HCT116 (cell line): Measurements from ENCODE around the gene LRCH1. TPM values are rescaled to one million over a fixed set of nuclear protein-coding genes. Genes with fewer than 3 reads are reported as not detected.

Experiments
- ATAC-seq: fragments of 200-7000 bp; cut with Tn5 transposase; 2 replicates; pipeline ENCODE4 v1.9.1; 2020; ENCODE audit warnings: mild to moderate bottlenecking, moderate library complexity
- BruUV-seq: library from RNA; stranded (reverse); fragments of 400-500 nt; replicated peaks from 2 replicates; lab custom pipeline; 2021; lab: Mats Ljungman, UMichigan
- CTCF ChIA-PET: fragments of 300-600 bp; sonication (Branson Sonifier 250); formaldehyde crosslinking; loops from one replicate; lab custom pipeline; 2021; ENCODE audit warnings: antibody characterized with exemption; lab: Charles Lee
- POLR2A ChIA-PET: fragments of 300-600, 350-600 bp; sonication (Branson Sonifier 250); formaldehyde crosslinking; loops from one replicate; lab custom pipeline; 2021; ENCODE audit warnings: antibody characterized with exemption; lab: Charles Lee
- RAD21 ChIA-PET, 2 experiments: fragments of 300-600 bp; sonication (Branson Sonifier 250); formaldehyde crosslinking; loops; one replicate each; lab custom pipeline; 2023; ENCODE audit warnings: low total read pairs in 2 of 2; ENCODE audit not compliant: uncharacterized antibody in 2 of 2, unreplicated experiment in 2 of 2, low non-redundant PET in 1 of 2; lab: Charles Lee
- DNase-seq: peaks from one replicate; pipeline ENCODE4 v3.0.0-alpha.2; 2010; ENCODE audit warnings: low read depth, low spot score
- H2AFZ ChIP-seq: fragments of 200-600 bp; shearing (Covaris generic), sonication (generic); 2 replicates; pipeline ENCODE4 v1.6.1; 2017; ENCODE audit warnings: low read depth, mixed run types, mixed read lengths, antibody characterized with exemption, low read length; ENCODE audit not compliant: poor library complexity, severe bottlenecking
- H3K27ac ChIP-seq: 2 replicates; pipeline ENCODE4 v1.5.1; 2012; ENCODE audit warnings: low read depth, low read length
- H3K27me3 ChIP-seq: fragments of 200-600 bp; sonication (generic); 2 replicates; pipeline ENCODE4 v1.6.1; 2016; ENCODE audit warnings: mixed run types, low read length, mixed read lengths; ENCODE audit not compliant: insufficient read depth
- H3K36me3 ChIP-seq, 2 experiments: fragments of 200-500 bp in 1 of 2; fragments of 200-600 bp in 1 of 2; sonication (Bioruptor generic) in 1 of 2; sonication (generic) in 1 of 2; 2 replicates each; pipeline versions ENCODE4 v1.5.1 to v1.6.1; 2014 to 2016; ENCODE audit warnings: low read length in 2 of 2, inconsistent platforms in 1 of 2, mixed read lengths in 1 of 2, mixed run types in 1 of 2; ENCODE audit not compliant: insufficient read depth in 2 of 2, control insufficient read depth in 1 of 2
- H3K4me1 ChIP-seq, 2 experiments: fragments of 200-600 bp in 1 of 2; sonication (generic) in 1 of 2; 2 replicates each; pipeline versions ENCODE4 v1.5.1 to v1.6.1; 2012 to 2017; ENCODE audit warnings: low read length in 2 of 2, inconsistent platforms in 1 of 2, mild to moderate bottlenecking in 1 of 2, mixed read lengths in 1 of 2, mixed run types in 1 of 2, moderate library complexity in 1 of 2; ENCODE audit not compliant: insufficient read depth in 2 of 2, control insufficient read depth in 1 of 2
- H3K4me2 ChIP-seq: fragments of 200-600 bp; sonication (generic); 2 replicates; pipeline ENCODE4 v1.6.1; 2017; ENCODE audit warnings: mixed run types, low read length, mixed read lengths
- H3K4me3 ChIP-seq, 2 experiments: fragments of 200-600 bp in 1 of 2; sonication (generic) in 1 of 2; replicated peaks in 1 of 2; 2 replicates each; pipeline ENCODE4 v1.5.1; 2011 to 2016; ENCODE audit warnings: low read length in 2 of 2, control low read depth in 1 of 2, low read depth in 1 of 2, mild to moderate bottlenecking in 1 of 2, mixed read lengths in 1 of 2, mixed run types in 1 of 2
- H3K79me2 ChIP-seq: fragments of 200-600 bp; sonication (generic); 2 replicates; pipeline ENCODE4 v1.6.1; 2017; ENCODE audit warnings: mild to moderate bottlenecking, mixed run types, low read length, moderate library complexity, mixed read lengths; ENCODE audit not compliant: insufficient read depth
- H3K9ac ChIP-seq: fragments of 200-600 bp; sonication (generic); 2 replicates; pipeline ENCODE4 v1.6.1; 2016; ENCODE audit warnings: low read length, mixed read lengths
- H3K9me2 ChIP-seq: fragments of 200-600 bp; sonication (generic), shearing (Covaris generic); 2 replicates; pipeline ENCODE4 v1.6.1; 2017; ENCODE audit warnings: mixed run types, mild to moderate bottlenecking, moderate library complexity; ENCODE audit not compliant: insufficient read depth
- H3K9me3 ChIP-seq, 2 experiments: fragments of 200-500 bp in 1 of 2; fragments of 200-600 bp in 1 of 2; sonication (Bioruptor generic) in 1 of 2; sonication (generic) in 1 of 2; 2 replicates each; pipeline ENCODE4 v1.6.1; 2014 to 2017; ENCODE audit warnings: low read length in 2 of 2, mixed read lengths in 2 of 2, inconsistent platforms in 1 of 2, low read depth in 1 of 2, mild to moderate bottlenecking in 1 of 2, mixed run types in 1 of 2, moderate library complexity in 1 of 2; ENCODE audit not compliant: control insufficient read depth in 1 of 2, insufficient read depth in 1 of 2
- H4K20me1 ChIP-seq: fragments of 200-600 bp; sonication (generic), shearing (Covaris generic); 2 replicates; pipeline ENCODE4 v1.6.1; 2017; ENCODE audit warnings: mixed run types, mild to moderate bottlenecking, moderate library complexity; ENCODE audit not compliant: insufficient read depth
- CEBPB ChIP-seq: IDR thresholded peaks from 2 replicates; pipeline ENCODE4 v1.6.1; 2012; ENCODE audit warnings: low read depth
- ELF1 ChIP-seq: IDR thresholded peaks from 2 replicates; pipeline ENCODE4 v1.6.1; 2012; ENCODE audit warnings: low read depth, borderline replicate concordance
- EZH2phosphoT487 ChIP-seq: fragments of 200-600 bp; IDR thresholded peaks from 2 replicates; pipeline ENCODE4 v1.6.1; 2018; ENCODE audit warnings: antibody characterized with exemption, borderline replicate concordance
- POLR2A ChIP-seq: IDR thresholded peaks from 2 replicates; pipeline ENCODE4 v1.7.0; 2011; ENCODE audit warnings: borderline replicate concordance; ENCODE audit not compliant: insufficient read depth, insufficient read length; ENCODE audit errors: extremely low read depth
- RAD21 ChIP-seq: IDR thresholded peaks from 2 replicates; pipeline ENCODE4 v1.6.1; 2012; ENCODE audit warnings: low read depth, mild to moderate bottlenecking
- REST ChIP-seq: IDR thresholded peaks from 2 replicates; pipeline ENCODE4 v1.6.1; 2012; ENCODE audit warnings: low read depth
- SIN3A ChIP-seq: IDR thresholded peaks from 2 replicates; pipeline ENCODE4 v1.6.1; 2012; ENCODE audit warnings: low read depth
- SRF ChIP-seq: IDR thresholded peaks from 2 replicates; pipeline ENCODE4 v1.6.1; 2012; ENCODE audit warnings: low read depth
- YY1 ChIP-seq: IDR thresholded peaks from 2 replicates; pipeline ENCODE4 v1.6.1; 2011; ENCODE audit warnings: low read length, low read depth, moderate library complexity, mild to moderate bottlenecking; ENCODE audit not compliant: insufficient replicate concordance; ENCODE audit errors: extremely low read depth
- intact Hi-C: fragments of 100-400 bp; cut with micrococcal nuclease; formaldehyde crosslinking; loops from 2 replicates; pipeline ENCODE4 v1.10.0; 2022
- total RNA-seq: library from RNA; stranded (reverse); gene quantifications from one replicate; pipeline ENCODE4 v1.2.1, GENCODE V29; 2021; ENCODE audit not compliant: unreplicated experiment

The LRCH1 gene
- total RNA-seq, 1 experiment from 2014 or later: 15.6 TPM

- intact Hi-C loops: no loop called here
- H3K27me3 ChIP-seq: no peaks in the 10 kb centered on the region
- H3K4me3 ChIP-seq: no peak overlapping the region
- DNase-seq (no peak), ATAC-seq (no peak)
- CTCF ChIA-PET: no interaction called here
- H3K79me2 ChIP-seq: peaks cover 79% of the 10 kb centered on the region
- H2AFZ ChIP-seq: no peak overlapping the region
- POLR2A ChIA-PET: no interaction called here
- RAD21 ChIA-PET: no interaction called here
- no peak overlapping the region for H3K9ac ChIP-seq
- no peak overlapping the region for H3K27ac ChIP-seq
- H4K20me1 ChIP-seq: 0 out of 2 replicates have a peak, but pooled peaks cover 3% of the 10 kb centered on the region
- peaks cover 8 to 19% of the 10 kb centered on the region in 2 experiments; a peak in 3 of 4 replicates for H3K4me1 ChIP-seq
- TF ChIP-seq CEBPB: no peak
- TF ChIP-seq SRF: no peak
- no peak for TF ChIP-seq REST
- no peak for TF ChIP-seq YY1
- TF ChIP-seq SIN3A: no peak
- TF ChIP-seq ELF1: no peak
- no peak for TF ChIP-seq EZH2phosphoT487
- no peak for TF ChIP-seq POLR2A
- no peak for TF ChIP-seq RAD21
- TF ChIP-seq, all 23 proteins: peak for 0
- no peaks in the 10 kb centered on the region for H3K36me3 ChIP-seq
- H3K9me2 ChIP-seq: no peaks in the 10 kb centered on the region
- BruUV-seq: no TSS peak
- no peaks in the 10 kb centered on the region for H3K9me3 ChIP-seq
- H3K4me2 ChIP-seq: no peak overlapping the region
Observed at GRCh38 chr13:46556418-46556779, 3.4 kb downstream of the LRCH1 start.
